ENCODE data around the gene RNFT2. TPM values are rescaled to one million over a fixed set of nuclear protein-coding genes. Genes with fewer than 3 reads are reported as not detected.

RNFT2 gene
- total RNA-seq, 3 donors from 2014 or later (not counting 1 experiment from before 2014, with no cell fraction given) = 4.0 to 6.9 (median 5.3) TPM

DNA sequence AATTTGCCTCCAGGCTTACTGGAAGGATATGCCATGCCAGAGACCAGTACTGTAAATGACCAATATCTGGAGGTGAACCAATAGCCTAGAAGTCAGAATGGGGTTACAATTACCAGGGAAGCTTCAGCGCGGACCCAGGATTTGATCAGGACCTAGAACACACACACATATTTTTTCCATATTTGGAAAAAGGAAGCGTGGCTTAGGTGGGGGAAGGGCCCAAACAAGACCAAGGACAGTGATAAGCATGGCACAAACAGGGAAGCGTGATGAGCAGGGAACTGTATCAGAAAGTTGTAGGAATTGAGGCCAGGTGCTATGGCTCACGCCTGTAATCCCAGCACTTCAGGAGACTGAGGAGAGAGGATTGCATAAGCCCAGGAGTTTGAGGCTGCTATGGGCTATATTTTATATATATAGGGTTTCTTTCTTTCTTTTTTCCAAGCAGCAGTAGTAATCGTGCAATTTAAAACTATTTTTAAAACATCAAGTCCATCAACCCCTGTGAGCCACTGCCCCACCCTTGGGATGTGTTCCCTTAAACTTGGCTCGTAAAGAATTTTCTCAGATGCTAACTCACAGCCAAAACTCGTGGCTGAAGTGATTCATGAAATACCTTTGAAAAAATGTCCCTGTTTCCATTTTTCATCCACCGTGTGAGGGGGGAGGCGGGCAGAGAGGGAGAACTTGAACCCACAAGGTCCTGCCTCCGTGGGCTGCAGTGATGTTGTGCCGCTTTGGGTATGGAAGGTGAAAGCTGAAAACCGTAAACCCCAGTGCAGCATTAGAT lies 126.5 kb downstream of the RNFT2 start:
- Mint-ChIP-seq H3K27me3 (ENCODE audit: low read depth in 2 of 2) (peaks cover 13 to 19% of the 10 kb centered on the region in 2 donors), H3K36me3 (no peaks in the 10 kb centered on the region), H3K4me1 (no peaks in the 10 kb centered on the region), H3K4me3 (no peak overlapping the region), H3K9me3 (no peaks in the 10 kb centered on the region), H3K27ac (no peak overlapping the region)
- Histone ChIP-seq H3K4me3 (ENCODE audit: low read length) (no peak overlapping the region), H3K4me1 (ENCODE audit: control insufficient read depth, insufficient read depth, low read length) (no peaks in the 10 kb centered on the region), H3K27me3 (ENCODE audit: control insufficient read depth, insufficient read depth, low read length) (no peaks in the 10 kb centered on the region), H3K36me3 (ENCODE audit: control insufficient read depth, insufficient read depth, low read length) (no peaks in the 10 kb centered on the region), H3K27ac (ENCODE audit: low read length) (no peak overlapping the region), H3K9me3 (ENCODE audit: control insufficient read depth, insufficient read depth, low read length) (no peaks in the 10 kb centered on the region)
- 89% methylated on average over 13 of the region's 13 CpGs for WGBS (ENCODE audit: insufficient coverage)
- ATAC-seq = no peak
- TF ChIP-seq, protein P1, sequence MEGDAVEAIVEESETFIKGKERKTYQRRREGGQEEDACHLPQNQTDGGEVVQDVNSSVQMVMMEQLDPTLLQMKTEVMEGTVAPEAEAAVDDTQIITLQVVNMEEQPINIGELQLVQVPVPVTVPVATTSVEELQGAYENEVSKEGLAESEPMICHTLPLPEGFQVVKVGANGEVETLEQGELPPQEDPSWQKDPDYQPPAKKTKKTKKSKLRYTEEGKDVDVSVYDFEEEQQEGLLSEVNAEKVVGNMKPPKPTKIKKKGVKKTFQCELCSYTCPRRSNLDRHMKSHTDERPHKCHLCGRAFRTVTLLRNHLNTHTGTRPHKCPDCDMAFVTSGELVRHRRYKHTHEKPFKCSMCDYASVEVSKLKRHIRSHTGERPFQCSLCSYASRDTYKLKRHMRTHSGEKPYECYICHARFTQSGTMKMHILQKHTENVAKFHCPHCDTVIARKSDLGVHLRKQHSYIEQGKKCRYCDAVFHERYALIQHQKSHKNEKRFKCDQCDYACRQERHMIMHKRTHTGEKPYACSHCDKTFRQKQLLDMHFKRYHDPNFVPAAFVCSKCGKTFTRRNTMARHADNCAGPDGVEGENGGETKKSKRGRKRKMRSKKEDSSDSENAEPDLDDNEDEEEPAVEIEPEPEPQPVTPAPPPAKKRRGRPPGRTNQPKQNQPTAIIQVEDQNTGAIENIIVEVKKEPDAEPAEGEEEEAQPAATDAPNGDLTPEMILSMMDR (IDR thresholded peaks at IDR 0.05) = no peak
- intact Hi-C loops (cut with micrococcal nuclease) = no loop called here
- no peak for DNase-seq

- WGBS (ENCODE audit: insufficient coverage) = 90% methylated on average over 2 of the region's 2 CpGs
- DNase-seq = no peak
- TF ChIP-seq, protein P1 (IDR thresholded peaks at IDR 0.05) = no peak
- Mint-ChIP-seq H3K27ac (no peak overlapping the region), H3K9me3 (no peaks in the 10 kb centered on the region), H3K4me3 (no peak overlapping the region), H3K27me3 (ENCODE audit: low read depth in 2 of 2) (peaks cover 1 to 9% of the 10 kb centered on the region in 2 donors), H3K4me1 (no peaks in the 10 kb centered on the region), H3K36me3 (no peaks in the 10 kb centered on the region)
- Histone ChIP-seq H3K27ac (ENCODE audit: low read length) (no peak overlapping the region), H3K36me3 (ENCODE audit: control insufficient read depth, insufficient read depth, low read length) (no peaks in the 10 kb centered on the region), H3K9me3 (ENCODE audit: control insufficient read depth, insufficient read depth, low read length) (no peaks in the 10 kb centered on the region), H3K4me1 (ENCODE audit: control insufficient read depth, insufficient read depth, low read length) (no peaks in the 10 kb centered on the region), H3K4me3 (ENCODE audit: low read length) (no peak overlapping the region), H3K27me3 (ENCODE audit: control insufficient read depth, insufficient read depth, low read length) (no peaks in the 10 kb centered on the region)
- no peak for ATAC-seq
- intact Hi-C loops (cut with micrococcal nuclease) = no loop called here
Observed at GRCh38 chr12:116867523-116867922, 129.4 kb downstream of the RNFT2 start.

DNA sequence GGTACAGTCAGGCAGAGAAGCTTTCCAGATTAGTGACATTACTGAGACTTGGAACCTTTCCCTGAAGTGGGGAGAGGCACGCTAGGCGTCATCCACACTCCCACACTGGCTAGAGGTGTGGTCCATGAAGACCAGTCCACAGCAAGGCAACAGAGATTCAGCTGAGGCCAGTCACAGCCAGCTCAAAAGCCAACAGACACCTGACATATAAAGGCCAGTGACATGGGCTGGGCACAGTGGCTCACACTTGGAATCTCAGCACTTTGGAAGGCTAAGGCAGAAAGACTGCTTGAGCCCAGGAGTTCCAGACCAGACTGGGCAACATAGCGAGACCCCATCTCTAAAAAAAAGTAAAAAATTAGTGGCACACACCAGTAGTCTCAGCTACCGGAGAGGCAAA lies 132.2 kb downstream of the RNFT2 start:
- no peak overlapping the region for H3K27ac Mint-ChIP-seq
- H3K27me3 Mint-ChIP-seq (ENCODE audit: low read depth in 2 of 2) = peaks cover 13 to 14% of the 10 kb centered on the region in 2 donors
- TF ChIP-seq, protein P1 (IDR thresholded peaks at IDR 0.05) = no peak

More for the DNA sequence above, 132.2 kb downstream of the RNFT2 start:
- H3K4me1 Mint-ChIP-seq = no peaks in the 10 kb centered on the region
- 75% methylated on average over 4 of the region's 4 CpGs for WGBS (ENCODE audit: insufficient coverage)
- H3K4me3 Mint-ChIP-seq = no peak overlapping the region
- DNase-seq (no peak), ATAC-seq (no peak)
- Histone ChIP-seq H3K36me3 (ENCODE audit: control insufficient read depth, insufficient read depth, low read length) (no peaks in the 10 kb centered on the region), H3K27ac (ENCODE audit: low read length) (no peak overlapping the region), H3K4me1 (ENCODE audit: control insufficient read depth, insufficient read depth, low read length) (no peaks in the 10 kb centered on the region), H3K4me3 (ENCODE audit: low read length) (no peak overlapping the region), H3K27me3 (ENCODE audit: control insufficient read depth, insufficient read depth, low read length) (peaks cover 4% of the 10 kb centered on the region), H3K9me3 (ENCODE audit: control insufficient read depth, insufficient read depth, low read length) (peaks cover 3% of the 10 kb centered on the region)
- intact Hi-C loops (cut with micrococcal nuclease) = no loop called here
- H3K36me3 Mint-ChIP-seq = no peaks in the 10 kb centered on the region
- H3K9me3 Mint-ChIP-seq = no peaks in the 10 kb centered on the region
